CD4-positive, alpha-beta T cell treated with Interferon gamma for 1 hour (primary cell): ENCODE results near the gene GAS7.
A peak's percentile ranks its signal among the peaks of the same experiment; 100 is the strongest.

Experiments used
- DNase-seq: peaks from one replicate; pipeline ENCODE4 v3.0.0-alpha.2; 2020

GAS7 gene

DNA sequence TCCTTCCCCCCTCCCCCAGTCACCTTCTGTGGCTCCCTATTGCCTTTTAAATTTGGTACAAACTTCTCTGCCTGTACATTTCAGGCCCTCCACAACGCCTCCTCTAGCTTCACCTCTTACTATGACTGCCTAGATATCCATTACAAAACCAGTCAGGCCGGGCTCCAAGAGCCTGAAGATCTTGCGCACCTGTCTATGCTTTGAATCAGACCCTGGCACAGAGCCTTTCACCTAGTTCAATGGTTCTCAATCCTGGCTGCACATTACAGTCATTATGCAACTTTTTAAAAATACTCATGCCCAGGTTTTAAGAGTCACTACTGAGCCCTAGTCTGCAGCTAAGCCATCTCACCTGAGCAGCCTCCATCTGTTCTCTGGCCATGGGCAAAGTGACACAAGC is 1.6 kb upstream of the GAS7 start:
- DNase-seq = no peak

DNA sequence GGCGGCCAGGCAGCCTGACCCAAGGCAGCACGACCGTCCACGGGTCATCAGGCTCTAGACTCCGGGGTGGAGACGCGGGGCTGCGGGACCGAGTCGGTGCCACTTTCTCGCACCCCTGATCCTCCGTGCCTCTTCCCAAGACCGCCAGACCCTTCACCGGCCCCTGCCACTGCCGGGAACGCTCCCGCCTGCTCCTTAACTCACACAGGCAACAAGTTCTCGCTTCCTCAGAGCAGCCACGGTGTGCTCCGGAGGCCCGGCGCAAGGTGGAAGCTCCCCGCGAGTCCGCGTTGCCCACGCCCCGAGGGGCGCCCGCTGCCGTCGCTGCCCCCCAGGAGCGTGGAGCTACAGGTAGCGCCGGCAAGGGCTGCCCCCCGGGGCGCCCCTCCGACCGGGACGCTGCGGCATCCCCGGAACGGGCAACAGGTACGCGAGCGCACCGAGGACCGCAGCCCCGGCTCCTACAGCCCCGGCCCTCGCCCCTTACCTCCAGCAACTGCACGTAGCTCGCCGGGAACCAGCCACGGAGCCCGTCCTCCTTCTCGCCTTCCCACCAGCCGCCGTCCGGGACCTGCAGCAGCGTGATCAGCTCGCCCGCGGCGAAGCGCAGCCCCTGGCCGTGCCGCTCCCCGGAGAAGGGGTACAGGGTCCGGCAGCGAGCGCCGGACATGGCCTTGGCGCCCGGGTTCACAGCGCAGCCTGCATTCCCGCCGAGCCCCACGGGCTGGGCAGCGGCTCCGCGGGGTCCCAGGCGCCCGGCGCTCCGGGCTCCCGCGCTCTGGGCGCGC is 491 bp downstream of the GAS7 start:
- no peak for DNase-seq

DNA sequence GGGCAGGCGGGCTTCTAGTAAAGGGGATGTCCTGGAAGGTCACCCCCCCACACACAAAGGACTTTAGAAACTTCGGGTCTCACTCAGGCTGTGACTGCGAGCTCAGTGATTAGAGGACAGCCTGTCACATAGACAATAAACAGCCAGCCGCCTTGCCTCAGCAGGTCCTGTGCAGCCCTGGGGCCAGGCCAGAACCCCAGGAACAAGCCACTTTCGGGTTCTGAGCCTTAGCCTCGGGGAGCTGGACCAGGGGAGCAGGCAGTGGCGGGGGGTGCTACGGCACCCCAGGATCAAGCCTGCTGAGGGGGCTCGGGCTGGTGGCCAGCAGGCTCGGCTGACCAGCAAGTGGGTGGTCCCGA is 1.1 kb downstream of the GAS7 start:
- DNase-seq = no peak

DNA sequence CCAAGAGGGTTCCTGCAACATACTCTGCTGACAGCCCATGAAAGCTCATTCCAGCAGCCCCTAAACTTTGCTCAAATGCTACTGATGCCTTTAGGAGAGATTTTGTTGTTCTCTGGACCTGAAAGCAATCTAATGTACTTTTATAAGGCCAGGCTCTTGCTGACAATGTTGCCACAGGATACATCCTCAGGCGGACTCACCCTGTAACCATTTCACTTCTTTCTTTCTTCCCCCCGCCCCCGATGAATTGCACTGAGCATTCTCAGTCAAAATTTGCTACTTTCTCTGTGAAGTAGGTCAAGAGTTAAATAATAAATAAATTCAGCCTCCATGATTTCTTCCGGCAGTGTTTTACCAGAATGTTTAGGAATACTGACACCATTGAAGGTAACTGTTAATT is 1.5 kb downstream of the GAS7 start:
- no peak for DNase-seq

DNA sequence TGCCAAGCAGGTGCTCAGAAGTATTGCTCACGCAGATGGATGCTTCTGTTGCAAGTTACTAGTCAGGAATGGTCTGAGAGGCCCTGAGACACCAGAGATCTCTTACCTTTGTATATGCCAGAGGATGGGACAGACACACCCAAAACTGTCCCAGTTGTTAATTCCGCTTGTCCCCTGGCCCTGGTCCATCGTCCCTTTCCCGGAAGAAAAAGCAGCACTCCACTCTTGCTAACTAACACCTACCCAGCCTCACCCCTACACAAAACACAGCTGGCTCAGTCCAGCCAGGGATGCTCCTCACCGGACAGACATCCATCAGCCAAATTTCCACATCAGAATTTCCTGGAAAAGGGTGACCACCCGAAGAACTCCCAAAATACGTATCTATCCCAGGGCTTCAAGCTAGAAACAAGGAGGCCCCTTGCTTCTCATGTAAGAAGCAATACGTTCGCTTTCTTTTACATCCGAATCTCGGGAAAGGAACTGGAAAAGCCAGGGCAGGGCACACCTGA is 2.0 kb downstream of the GAS7 start:
- no peak for DNase-seq

DNA sequence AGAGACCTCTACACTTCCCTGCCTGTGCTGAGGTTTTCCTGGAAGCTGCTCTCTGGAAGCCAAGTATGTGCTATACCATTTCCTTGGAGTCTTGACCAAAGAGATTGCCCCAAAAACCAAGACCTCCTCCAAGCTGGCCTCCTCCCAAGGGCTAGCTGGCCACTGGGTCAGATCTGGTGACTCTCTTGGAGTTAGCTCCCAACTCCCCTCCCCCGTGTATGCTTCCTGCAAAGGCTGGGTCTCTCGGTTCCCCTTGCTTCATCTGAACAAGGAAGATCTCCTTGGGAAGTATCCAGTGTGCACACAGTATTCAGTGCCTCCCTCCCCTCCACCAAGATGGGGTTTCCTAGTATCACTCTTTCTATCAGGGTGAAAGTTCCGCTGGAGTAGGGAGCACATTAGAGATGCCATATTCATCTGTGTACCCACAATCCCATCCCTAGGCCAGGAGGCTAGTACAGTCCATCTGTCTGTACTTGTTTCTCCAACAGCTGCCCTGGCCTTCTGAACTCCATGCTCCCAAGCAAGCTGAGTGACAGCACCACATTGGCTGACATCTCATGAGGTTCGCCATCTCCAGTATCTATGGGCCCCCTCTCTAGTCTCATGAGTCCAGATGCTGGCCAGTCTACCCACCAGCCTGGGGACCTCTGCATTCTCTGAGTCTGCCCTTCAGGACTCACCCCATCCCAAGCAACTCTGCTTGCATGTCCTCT is 3.2 kb downstream of the GAS7 start:
- DNase-seq = no peak

DNA sequence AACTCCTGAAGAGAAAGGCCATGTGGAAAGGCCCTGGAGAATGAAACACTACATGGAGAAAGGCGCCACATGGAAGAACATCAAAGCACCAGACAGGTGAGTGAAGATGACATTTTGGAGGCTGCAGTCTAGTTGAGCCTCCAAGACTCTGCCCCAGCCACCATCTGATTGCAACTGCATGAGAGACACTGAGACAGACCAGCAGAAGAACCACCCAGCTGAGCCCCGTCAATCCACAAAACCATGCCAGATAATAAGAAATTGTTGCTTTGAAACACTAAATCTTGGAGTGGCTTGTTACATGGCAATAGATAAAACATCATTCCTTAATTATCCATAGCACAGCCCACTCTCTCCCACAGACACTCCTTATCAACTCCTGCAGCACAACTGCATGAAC is 4.8 kb downstream of the GAS7 start:
- DNase-seq = no peak

DNA sequence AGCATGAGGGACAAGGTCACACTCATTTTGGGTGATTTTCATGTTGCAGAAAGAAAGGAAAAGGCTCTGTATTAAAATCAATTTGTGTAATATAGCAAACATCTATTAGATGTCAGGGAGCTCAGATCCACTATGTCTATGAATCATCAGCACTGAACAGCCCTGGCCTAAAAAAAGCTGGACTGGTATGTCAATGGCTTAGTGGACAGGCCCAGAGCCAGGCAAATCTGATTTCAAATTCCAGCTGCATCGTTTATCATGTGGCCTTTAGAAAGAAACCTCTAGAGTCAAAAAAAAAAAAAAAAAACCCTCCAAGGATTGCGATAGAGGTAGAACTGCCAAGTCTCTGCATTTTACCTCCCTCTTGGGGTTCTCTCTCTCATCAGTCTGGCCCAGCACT is 5.4 kb downstream of the GAS7 start:
- DNase-seq = no peak

DNA sequence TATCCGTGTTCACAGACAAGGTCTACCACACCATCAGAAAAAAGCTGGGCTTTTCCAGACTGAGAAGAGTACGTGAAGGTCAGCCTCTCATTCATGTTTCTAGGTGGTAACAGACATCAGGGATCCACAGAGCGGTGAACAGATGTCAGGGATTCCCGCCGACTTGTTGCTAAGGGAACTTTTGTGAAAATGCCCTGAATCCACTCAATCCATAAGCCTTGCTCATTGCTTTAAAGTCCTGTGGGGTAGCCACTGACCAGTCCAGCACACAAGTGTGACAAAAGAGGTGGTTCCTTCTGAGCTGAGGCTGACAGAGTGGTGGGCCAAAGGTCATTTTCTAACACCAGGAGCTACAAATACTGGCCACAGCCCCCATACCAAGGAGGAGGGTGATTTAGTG is 5.9 kb downstream of the GAS7 start:
- DNase-seq = no peak

DNA sequence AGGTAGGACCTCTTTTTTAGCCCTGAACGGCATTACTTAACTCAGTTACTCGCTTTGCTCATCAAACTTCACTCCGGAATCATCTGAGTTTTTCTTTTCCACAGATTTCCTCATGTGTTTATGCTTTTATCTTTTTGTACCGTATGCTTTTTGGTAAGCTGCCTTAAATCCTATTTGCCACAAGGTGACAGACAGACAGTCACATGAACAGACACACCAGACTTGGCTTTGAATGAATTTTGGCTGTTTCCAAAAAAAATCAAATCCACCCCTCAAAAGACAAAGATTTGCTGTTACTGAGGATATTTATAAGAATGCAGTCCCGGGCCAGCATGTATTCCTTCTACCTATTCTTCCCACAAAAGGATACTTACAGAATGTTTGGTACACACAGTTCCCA is 10.9 kb downstream of the GAS7 start:
- DNase-seq = no peak

DNA sequence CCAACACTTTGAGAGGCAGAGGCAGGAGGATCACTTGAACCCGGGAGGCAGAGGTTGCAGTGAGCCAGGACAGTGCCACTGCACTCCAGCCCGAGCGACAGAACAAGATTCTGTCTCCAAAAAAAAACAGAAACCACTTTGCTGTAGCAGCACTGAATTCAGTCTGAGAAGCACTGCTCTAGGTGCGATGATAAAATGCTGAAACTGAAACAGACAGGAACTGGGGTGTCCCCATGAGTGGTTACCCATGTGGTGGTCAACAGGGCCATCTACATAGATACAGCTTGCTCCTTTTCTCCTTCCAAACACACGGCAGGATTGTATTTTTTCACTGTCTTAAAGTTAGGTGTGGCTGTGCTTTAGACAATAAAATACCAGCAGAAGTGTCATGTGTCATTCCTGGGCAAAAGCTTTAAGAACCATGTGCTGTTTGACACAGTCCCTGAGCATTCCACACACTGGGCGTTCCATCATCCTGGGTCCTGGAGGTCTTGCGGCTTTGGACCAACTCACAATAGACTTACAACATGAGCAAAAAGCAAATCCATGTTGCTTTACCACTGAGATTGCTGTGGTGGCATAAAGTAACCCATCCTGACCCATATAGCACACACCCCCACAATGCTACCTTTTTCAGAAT is 11.5 kb downstream of the GAS7 start:
- DNase-seq = no peak

DNA sequence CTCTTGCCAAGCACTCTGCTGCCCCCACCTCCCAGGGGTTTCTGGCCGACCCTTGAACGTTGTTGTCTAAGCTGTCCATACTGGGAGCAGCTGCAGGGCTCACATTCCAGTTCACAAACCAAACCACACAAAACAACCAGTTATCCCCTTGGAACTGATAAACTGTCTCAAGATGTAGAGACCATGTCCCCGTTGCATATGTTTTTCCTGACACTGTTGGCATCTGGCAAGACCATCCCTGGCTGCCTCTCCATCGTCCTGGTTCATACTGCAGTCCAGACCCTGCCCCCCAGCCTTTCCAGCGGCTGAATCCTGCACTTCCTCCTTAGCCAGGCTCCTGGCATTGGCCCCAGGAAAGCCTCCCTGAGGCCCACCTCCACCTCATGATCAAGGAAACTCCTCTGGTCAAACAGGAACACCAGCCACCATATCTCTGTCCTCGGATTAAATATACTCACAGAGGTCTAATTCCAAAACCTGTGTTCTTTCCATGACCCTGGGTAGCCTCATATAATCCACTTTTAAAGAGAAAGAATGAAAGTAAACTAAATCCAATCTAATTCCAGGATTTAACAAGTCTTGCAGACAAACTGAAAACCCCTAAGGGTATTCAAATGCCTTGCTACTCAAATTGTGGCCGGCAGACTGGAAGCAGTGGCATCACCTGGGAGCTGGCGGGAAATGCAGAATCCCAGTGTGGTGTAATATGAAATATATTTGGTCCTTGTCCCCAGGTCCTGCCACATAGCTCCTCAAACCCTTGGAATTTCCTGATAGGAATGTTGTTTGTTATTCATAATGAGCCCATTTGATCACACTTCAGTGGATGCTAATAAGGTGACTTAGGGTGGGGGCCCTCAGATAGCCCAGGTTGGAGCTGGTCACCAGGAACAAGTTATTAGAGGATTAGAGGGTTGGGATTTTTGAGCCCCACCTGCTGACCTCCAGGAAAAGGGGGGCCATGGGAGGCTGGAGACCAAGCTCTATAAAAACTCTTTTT is 14.2 kb downstream of the GAS7 start:
- DNase-seq = no peak

DNA sequence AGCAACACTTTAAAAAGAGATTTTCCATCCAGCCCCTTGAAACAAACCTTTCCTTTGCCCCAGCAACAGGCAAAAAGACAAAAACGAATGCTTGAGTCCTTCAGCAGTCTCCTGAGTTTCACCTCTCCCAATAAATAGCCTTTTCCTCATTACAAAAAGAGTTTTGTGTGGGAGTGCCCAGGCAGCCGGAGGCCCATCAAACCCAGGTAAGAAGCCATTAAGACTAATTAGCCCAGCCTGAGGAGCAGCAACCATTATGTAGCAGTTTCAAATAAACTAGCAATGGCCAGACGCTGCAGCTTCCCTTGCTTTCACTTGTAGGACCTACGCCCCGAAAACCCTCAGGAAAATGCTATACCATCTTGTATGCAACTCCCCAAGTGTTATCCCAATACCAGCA is 15.6 kb downstream of the GAS7 start:
- no peak for DNase-seq

DNA sequence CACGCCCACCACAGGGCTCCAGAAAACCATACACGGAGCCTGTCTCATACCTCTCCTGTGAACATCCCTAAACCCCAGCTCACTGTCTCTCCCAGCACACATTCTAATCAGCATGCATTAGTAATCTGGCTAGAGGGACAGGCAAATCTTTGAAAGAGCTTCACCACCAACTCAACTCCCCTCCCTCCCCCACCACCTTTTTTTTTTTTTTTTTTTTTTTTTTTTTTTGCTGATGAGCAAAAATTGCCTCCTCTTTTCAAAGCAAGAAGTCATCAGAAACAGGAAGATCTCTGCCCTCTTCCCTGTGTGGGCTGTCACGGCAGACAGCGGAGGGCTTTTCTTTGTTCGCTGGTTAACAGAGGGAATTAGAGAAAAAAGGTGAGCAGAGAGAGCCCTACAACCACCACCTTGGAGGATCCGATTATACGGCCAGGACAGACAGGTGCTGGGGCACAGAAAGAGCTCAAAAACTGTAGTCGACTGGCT is 19.9 kb downstream of the GAS7 start:
- DNase-seq = no peak

DNA sequence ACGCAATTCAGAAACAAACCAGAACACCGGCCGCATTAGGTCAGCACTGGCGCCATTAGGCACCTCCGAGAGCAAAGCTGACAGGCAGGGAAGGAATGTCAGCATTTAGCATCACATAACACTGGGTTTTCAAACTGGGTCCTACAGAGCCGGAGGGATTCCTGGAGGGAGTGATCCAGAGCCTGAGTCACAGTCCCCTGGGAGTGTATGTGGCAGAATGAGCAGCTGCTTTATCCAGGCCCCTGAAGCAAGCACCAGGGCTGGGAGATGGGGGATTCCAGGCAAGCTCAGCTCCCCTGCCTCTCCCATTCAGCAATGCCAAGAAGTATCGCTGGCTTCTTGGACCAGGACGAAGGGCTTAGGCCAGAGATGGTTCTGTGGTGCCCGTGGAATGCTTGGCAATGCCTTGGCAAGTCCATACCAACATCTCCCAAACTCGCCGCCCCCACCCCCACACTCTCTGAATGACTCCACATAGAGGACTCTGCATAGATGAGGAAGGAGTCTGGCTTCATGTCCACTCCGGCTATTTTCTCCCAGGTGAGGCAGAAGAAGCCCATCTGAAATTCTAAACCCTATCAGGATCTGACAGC is 20.4 kb downstream of the GAS7 start:
- DNase-seq = no peak

DNA sequence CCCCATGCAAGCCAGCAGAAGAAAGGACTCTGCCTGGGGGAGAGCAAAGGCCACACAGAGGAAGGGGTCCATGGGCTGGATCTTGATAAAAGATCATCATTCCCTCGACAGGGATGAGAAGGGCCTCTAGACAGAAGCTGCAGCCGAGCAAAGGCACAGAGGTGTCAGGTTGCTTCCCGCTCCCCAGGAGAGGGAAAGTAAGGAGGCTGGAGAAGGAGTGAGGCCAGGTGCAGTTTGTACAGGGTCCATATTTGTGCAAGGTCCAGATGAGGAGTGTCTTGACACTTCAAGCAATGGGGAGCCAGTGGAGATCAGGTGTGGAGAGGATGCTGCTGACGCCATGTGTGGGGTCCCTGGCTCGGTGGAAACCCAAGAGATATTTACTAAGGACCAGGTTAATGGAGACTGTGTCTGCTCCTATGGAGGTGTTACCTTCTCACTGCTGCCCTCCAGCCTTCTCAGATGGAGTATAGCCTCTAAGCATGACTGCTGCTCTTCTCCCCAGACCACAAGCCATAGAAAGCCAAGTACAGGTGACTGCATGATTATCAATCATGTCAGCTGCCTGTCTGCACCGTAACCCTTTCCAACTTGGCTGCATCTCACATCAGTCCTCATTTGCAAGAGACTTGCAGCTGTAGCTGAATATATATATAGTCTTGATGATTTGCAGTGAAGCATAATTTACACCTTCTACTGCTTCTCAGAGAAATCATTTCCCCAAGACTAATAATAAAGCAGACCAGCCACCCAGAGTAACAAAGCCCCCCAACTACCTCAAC is 21.1 kb downstream of the GAS7 start:
- no peak for DNase-seq

DNA sequence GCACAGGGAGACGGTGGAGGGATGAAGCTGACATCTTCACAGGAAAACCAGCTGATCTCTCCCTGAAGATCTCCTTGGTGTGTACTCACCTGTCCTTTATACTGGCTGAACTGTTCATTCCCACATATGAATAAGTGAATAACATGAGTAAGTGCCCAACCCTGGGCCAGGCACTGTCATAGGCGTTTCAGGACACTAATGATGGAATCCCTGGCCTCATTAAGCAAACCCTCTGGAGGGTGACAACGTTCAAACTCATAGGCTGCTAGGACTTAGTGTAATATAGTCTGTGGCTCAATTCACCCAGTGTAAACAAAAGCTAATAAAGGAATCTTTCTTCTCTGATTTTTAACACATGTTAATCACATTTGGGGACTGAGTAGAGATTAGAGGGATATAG is 24.5 kb downstream of the GAS7 start:
- DNase-seq = no peak

DNA sequence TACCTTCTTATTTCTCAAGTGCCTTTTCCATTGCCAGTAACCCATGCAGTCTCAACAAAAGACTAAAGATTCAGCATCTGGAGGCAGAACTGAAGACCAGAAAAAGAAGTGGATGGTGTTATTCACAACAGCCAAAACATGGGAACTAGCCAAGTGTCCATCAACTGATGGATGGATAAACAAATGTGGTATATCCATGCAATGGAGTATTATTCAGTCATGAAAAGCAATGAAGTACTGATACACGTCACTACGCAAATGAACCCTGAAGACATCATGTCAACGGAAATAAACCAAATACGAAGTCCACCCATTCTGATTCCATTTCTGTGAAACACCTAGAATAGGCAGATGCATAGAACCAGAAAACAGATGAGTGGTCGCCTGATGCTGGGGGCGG is 25.6 kb downstream of the GAS7 start:
- DNase-seq = no peak

DNA sequence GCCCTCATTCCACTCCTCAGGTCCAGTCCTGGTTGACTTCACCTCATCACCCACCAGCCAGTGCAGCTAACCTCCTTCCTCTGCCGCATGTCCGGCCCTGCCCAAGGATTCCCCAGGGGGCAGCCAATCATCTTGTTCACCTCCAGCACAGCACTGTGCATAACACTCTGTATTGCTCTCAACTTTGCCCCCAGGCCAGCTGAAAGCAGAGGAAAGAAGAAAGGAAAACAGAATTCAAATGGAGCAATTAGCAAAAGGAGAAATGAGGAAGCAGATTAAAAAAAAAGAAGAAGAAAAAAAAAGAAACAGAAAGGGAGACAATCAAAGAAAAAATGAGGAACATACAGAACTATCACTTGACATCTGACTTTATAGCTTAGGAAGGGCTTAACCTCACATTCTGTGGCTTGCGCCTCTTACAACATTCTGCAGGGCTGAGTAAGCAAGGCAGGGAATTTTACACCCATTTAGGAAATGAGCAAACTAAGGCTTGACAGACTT is 26.1 kb downstream of the GAS7 start:
- DNase-seq = peak; percentile 42

DNA sequence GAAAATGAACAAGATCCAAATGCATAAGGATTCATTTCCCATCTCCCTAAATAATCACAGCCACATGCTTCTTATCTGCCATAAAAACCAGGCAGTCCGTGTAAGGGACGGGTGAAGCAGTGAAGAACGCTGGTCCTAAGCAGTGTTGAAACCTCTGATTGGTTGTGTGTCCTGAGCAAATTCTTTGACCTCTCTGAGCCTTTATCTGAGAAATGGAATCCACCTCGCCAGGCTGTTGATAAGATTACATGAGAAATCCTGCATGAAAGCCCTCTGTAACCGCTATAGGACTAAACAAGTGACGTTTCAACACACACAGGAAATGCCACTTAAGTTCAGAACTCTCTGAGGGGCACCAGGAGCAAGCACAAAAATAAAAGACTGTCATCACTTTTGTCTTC is 26.8 kb downstream of the GAS7 start:
- no peak for DNase-seq

DNA sequence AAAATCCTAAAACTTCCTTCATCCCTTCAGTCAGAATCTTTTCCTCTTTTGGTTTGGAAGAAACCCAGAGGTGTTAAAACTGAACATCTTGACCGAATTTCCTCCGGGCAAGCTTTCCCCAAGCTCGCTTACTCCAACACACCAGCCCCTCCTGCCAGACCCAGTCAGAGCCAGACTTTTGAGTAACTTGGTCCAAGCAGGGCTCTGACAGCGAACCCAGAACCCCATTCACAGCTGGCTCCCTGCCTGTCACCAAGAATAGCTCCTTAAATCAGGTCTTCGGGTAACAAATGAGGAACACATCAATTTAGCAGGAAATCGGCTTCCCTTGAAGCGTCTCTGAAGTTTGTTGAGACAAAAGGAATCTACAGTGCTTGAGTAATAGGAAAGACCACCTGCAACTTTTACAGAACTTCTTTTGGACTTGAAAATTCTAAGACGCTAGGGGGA is 27.3 kb downstream of the GAS7 start:
- no peak for DNase-seq
